IPS-NIHi7 (cell line): ENCODE results near the gene TAS2R19.
A peak's percentile ranks its signal among the peaks of the same experiment; 100 is the strongest.
"Not testable (repeated sequence)": the region's sequence is repeated elsewhere in the genome, so short reads cannot be mapped to it uniquely, and the experiment has no call there.

Source experiments
- DNase-seq: peaks from one replicate; pipeline ENCODE4 v3.0.0; 2012; ENCODE audit warnings: mixed read lengths; ENCODE audit errors: extremely low spot score

TAS2R19 gene, protein sequence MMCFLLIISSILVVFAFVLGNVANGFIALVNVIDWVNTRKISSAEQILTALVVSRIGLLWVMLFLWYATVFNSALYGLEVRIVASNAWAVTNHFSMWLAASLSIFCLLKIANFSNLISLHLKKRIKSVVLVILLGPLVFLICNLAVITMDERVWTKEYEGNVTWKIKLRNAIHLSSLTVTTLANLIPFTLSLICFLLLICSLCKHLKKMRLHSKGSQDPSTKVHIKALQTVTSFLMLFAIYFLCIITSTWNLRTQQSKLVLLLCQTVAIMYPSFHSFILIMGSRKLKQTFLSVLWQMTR

DNA sequence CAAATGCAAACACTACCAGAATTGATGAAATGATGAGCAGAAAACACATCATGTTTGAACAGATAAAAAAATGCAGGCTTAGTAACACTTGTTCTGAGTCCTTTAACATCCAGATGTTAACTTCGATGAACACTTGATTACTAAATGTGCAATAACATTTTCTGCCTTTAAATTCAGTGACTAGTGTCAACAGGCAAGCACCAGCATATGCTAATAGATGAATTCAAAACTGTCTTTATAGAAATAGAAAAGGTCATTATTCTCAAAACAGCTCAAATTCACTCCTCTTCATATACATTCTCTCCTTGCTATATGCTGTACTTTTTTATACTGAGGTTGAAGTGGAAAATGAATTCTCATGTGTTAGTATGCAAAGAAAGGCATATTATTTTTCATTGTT lies at the start of gene TAS2R19:
Gene TAS2R19 (minus strand): TSS at position 101 of the 400 bp plus-strand sequence. CDS start 49 bp downstream, at position 52.
- DNase-seq, result no peak

DNA sequence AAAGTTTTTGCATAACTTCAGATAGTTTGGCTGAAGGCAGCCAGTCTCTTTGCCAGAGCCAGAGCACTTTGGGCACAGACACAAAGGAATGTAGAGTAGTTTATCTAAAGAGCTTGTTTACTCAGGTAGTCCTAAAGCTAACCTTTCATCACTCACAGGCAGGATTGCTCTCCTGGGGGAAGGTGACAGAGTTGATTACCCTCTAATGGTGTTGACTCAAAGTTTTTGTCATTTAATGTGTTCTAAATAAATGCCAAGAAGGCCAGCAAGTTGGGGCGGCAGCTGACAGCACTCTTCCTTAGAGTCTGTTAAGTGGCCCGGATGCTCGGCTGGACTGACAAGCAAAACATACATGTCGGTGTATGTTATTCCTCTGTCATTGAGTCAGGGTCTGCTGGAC lies 49.0 kb upstream of the TAS2R19 start:
- DNase-seq, result peak; percentile 31

DNA sequence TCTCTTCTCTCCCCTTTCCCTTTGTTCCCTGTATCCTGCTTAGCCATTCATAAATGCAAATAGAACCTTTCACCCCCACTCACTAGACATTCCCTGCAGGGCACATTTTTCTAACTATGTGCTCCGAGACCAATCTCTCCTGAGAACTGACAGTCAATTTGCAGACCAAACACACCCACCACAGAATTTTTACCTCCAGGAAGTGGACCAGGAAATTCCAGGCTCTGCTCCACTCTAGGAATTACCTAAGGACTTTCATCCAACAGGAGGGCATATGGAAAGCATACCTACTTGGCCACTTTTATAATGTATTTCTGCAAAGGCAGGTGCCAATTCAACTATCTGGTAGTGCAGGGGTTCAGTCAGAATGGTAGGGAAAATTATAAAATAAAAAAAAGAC lies 48.6 kb upstream of the TAS2R19 start:
- DNase-seq, result no peak

DNA sequence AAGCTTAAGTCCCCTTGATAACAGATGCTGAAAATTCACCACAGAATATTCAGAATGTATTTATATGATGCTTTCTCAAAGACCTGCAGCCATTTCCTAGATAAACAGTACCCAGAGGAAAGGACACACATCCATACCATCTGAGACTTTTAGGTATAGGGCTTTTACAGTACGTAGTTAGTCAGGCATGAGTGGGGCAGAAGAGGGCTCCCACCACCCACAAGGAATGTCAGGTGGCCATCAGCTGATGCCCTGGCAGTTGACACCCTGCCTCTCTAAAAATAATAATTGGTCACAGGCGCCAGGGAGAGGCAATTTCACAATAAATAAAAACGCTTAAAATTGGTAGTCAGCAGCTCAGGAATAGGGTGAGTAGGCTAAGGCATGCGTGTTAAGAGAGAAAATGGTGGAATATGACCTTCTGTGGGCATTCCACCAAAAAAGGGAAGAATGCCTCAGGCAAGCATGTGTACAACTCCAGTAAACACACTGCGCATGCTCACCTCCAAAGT lies 47.5 kb upstream of the TAS2R19 start:
- no peak for DNase-seq

DNA sequence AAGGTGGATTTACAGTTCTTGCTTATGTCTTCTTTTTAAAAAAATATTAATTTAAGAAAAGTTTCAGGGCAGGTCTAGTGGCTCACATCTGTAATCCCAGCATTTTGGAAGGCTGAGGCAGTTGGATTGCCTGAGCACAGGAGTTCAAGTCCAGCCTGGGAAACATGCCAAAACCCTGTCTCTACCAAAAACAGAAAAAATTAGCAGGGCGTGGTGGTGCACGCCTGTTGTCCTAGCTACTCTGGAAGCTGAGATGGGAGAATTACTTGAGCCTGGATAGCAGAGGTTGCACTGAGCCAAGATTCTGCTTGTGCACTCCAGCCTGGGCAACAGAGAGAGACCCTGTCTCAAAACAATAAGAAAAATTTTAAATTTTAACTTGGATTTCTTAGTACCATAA lies 45.1 kb upstream of the TAS2R19 start:
- no peak for DNase-seq

DNA sequence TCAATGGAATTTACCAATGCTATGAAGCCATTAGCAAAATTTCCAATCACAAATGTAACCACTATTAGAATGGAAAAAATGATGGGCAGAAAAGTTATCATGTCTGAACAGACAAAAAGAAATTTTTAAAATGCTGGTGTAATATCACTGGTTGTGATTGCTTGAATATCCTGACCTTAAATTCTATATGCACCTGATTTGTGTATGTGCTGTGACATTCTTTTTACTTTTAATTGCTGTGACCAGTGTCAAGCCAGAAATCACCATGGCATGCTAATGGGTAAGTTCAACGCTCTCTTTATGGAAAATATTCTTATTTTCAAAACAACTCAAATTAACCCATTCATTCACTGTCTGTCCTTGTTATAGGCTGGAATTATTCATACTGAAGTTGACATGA lies 39.8 kb upstream of the TAS2R19 start, which contains the start of gene TAS2R46:
Gene TAS2R46 (minus strand): TSS at position 101 of the 400 bp plus-strand sequence. CDS start 0 bp downstream, at position 101.
- not testable (repeated sequence) for DNase-seq

DNA sequence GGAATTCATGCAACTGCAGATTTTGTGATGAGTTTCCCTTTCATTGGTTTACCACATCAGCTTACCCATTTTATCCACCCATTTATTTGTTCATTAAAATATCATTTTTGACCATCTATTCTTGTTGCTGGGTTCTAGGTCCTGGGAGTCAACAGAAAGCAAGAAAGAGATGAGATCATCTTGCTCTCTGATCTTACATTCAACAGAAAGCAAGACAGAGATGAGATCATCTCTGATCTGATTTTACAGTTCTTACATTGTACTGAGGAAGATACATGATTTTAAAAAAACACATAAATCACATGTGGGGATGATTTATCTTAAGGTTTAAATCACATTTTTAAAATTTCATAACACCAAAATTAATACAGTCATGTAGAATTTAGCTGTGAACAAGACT lies 37.4 kb upstream of the TAS2R19 start:
- DNase-seq, result no peak

DNA sequence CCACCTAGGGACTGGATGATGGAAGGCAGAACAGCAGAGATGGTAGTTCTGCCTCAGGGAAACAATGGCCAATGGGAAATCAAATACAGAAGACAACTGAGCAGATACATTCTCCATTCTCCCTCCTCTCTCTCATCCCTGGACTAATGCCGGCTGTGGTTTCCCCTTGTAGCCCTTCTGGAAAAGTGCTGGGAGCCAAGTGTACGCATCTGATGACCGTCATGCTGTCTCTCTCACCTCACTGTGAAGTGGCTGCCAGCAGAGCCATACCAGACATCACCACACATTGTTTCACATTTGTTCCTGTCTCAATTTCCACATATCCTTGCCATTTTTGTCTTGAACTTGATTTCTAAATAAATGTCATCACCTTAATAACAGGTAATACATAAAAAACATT lies 36.6 kb upstream of the TAS2R19 start:
- DNase-seq, result no peak

DNA sequence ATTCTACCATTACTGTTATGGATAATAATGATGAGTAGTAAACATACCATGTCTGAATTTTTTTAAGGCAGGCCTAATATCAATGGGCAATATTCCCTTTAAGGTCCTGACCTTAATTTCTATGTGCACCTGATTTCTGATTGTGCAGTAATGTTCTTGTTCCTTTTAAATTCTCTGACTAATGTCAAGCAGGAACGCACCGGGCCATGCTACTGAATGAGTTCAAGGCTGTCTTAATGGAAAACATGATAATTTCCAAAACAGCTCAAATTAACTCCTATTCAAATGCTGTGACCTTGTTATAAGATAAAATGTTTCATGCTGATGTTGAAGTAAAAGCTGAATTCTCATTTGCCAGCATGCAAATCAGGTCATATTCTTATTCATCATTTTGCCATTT lies 32.9 kb upstream of the TAS2R19 start:
- no peak for DNase-seq

DNA sequence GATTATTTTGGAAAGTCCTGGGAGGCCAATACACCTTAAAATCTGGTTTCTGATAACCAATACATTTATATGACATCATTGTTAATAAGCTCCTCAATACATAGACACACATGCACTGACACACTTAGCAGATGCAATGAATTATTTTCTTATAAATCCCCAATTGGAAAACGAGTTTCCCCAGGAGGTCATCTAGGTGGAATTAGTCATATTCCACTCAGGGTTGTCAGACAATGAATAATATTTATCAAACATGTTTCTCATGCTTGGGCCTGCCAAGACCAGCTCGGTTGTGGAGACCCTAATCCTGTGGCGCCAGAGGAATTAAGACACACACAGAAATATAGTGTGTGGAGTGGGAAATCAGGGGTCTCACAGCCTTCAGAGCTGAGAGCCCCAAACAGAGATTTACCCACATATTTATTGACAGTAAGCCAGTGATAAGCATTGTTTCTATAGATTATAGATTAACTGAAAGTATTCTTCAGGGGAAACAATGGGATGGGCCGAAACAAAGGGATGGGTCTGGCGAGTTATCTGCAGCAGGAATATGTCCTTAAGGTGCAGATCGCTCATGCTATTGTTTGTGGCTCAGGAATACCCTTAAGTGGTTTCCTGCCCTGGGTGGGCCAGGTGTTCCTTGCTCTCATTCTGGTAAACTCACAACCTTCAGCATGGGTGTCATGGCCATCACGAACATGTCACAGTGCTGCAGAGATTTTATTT lies 27.5 kb upstream of the TAS2R19 start:
- DNase-seq, result not testable (repeated sequence)

DNA sequence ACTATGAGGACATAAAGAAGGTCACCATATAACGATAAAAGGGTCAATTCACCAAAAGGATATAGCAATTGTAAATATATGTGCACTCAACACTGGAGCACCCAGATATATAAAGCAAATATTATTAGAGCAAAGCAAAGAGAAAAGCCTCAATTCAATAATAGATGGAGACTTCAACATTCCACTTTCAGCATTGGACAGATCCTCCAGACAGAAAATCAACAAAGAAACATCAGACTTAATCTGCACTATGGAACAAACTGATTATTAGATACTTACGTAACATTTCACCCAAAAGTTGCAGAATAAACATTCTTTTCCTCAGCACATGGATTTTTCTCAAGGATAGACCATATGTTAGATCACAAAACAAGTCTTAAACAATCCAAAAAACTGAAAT lies 18.9 kb upstream of the TAS2R19 start:
- DNase-seq, result not testable (repeated sequence)

DNA sequence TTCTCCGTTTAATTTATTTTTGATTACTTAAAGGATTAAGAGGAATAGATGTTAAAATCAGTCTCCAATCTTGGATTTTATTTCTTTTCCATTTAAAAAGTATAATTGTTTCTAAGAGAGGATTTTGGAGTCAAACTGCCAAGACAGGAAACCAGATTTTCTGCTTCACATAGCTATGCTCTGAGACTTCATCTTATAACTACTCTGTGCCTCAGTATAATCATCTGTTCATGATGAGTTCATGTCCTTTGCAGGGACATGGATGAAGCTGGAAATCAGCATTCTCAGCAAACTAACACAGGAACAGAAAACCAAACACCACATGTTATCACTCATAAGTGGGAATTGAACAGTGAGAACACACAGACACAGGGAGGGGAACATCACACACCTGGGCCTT lies 17.7 kb upstream of the TAS2R19 start:
- DNase-seq, result no peak

DNA sequence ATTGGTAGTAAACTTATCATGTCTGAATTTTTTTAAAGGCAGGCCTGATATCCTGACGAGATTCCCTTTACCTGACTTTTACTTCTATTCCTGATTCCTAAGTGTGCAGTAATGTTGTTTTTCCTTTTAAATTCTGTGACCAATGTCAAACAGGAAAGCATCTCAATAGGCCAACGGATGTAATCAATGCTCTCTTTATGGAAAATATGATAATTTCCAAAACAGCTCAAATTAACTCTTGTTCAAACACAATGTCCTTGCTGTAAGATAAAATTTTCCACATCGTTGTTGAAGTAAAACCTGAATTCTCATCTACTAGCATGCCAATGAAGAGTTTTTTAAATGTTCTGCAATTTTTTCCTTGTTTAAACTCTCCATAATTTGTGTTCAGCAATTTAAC lies 16.8 kb upstream of the TAS2R19 start:
- no peak for DNase-seq

DNA sequence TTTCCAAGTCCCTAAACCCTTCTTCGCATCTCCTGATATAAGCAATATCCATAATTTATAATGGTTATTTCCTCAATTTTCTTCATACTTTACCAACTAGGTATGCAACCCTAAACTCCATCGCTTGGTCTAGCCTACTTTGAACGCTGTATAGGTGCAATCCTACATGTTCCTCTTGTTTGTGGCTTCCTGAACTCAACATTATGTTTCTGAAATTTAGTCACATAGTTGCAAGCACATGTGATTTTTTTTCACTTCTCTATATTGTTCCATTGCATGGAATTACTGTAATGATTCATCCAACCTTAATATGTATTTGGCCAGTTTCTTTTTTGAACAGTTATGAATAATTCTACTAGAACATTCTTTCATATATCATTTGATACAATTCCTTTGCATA lies 11.5 kb upstream of the TAS2R19 start:
- DNase-seq, result not testable (repeated sequence)

DNA sequence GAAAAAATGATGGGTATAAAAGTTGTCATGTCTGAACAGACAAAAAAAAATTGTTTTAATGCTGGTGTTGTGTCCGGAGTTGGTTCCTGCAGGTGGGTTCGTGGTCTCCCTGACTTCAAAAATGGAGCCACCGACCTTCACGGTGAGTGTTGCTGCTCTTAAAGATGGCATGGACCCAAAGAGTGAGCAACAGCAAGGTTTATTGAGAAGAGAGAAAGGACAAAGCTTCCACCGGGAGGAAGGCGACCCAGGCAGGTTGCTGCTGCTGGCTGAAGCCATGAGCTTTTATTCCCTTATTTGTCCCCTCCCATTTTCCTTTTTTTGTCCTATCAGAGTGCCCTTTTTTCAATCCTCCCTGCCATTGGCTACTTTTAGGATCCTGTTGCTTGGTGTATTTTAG lies 8.9 kb upstream of the TAS2R19 start, which contains the start of gene TAS2R31:
Gene TAS2R31 (minus strand): TSS at position 101 of the 400 bp plus-strand sequence. CDS start 72 bp downstream, at position 29.
- no peak for DNase-seq

DNA sequence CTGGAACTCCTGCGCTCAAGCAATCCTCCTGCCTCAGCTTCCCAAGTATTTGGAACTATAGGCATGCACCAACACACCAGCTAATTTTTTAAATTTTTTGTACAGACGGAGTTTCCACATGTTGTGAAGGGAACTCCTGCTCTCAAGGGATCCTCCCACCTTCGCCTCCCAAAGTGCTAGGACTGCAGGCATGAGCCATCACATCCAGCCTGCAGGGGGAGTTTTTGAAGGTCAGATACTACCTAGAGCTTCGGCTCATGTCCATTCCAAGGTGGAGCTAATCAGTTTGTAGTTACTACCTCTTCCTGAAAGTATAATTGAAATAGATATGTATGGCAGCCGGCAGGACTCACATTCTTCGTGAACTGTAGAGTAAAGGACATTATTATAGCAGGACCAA lies 3.7 kb upstream of the TAS2R19 start:
- peak; percentile 19 for DNase-seq

DNA sequence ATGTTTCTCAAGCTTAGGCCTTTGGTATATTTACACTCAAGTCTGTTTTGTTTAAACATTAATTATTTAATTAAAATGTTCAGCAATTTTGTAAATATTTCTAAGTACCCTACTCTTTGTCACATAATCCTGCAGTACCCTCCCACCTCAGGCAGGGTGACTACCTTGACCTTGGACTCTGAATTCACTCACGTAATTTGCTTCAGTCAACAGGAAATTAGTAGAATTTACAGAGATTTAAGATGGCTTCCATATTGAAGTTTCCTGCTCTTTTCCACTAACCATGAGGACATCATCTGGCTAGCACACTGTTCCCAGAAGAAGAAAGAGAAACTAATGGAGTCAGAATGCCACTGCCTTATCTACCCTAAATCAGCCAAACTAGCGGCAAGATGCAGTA lies 967 bp upstream of the TAS2R19 start:
- no peak for DNase-seq

DNA sequence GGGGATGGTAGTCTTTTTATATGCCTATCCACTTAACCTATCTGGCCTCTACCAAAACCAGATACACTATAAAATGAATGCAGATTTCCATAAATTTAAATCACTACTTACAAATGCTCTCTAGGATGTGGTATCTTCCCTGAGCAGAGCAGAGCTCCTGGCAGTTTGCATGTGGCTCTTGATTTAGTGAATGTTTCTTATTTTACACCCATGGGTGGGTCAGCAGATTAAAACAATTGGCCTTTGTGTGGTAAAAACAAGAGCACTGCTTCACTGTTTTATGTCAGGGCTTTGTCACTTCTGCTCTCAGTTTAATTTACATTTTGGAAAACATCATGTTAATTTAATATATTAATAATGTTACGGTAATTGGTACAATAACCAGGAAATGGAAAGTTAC lies 5.5 kb downstream of the TAS2R19 start:
- no peak for DNase-seq

DNA sequence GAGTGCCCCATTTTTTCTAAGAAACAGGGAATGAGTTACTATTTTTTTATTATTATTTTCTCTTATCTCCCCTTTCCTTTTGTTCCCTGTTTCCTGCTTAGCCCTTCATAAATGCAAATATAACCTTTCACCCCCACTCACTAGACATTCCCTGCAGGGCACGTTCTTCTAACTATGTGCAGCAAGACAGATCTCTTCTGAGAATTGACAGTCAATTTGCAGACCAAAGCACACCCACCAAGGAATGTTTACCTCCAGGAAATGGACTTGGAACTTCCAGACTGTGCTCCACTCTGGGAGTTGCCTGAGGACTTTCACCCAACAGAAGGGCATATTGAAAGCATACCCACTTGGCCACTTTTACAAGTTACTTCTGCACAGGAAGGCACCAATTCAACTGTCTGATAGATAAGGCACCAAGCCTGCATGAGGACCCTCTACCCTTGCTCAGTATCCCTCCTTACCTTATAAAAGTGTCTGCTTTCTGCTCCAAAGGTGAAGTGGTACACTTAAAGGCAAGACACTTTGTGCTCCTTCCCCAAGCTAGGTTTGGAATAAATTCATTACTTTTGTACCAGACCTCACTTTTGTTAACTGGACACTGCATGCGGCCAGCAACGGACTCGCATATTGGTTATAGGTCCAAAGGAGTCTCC lies 6.5 kb downstream of the TAS2R19 start:
- DNase-seq, result no peak

DNA sequence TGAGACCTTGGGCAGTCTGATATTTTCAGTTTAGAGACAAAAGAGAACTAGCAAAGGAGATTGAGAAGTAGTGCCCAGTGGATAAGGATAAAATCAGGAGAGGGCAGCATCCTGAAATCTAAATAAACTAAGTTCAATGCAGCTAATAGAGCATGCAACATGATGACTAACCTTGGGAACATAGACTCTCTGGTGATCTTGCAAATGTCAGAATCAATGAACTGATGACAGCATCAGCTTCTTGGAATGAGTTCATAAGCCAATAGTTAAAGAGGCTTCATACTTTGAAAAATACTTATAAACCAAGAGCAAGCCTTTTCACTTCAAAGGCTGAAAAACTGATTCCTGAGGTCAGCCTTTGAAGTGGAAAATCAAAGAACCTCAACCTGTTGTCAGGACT lies 8.2 kb downstream of the TAS2R19 start:
- no peak for DNase-seq

DNA sequence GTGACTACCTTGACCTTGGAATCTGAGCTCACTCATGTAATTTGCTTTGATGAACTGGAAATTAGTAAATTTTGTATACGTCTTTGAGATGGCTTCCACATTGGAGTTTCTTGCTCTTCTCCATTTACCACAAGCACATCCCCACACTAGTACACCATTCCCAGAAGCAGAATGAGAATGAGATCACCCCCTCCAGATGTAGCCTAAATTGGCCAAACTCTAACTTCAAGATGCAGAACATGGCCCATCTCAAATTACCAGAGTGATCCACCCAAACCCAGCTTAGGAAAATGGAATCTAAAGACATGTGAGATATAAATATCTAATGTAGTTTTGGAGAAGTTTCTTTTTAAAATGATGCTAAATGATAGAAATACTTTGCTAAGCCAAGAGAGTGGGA lies 14.8 kb downstream of the TAS2R19 start:
- no peak for DNase-seq

DNA sequence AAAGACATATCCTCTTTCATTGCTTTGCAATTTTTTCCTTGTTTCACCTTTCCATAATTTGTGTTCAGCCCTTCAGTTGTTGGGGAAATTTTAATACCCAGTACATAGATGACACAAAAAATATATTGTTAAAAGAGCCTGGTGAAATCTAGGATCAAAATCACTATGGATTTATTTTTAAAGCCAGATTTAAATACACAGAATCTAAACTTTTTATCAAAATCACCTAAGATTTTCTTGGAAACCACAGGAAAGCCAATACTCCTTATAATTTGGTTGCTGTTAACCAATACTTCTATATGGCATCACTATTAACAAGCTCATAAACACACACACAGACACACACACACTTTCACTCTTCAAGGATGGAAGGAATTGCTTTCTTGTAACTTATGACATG lies 24.2 kb downstream of the TAS2R19 start, which contains the start of gene TAS2R20:
Gene TAS2R20 (minus strand): TSS at position 101 of the 400 bp plus-strand sequence. CDS start 429 bp downstream, outside the sequence.
- no peak for DNase-seq
